Ureter (tissue), 1 donor: Measurements from ENCODE around the gene SOHLH2. TPM values are rescaled to one million over a fixed set of nuclear protein-coding genes. Genes with fewer than 3 reads are reported as not detected.

Source experiments
- DNase-seq: peaks from one replicate; pipeline ENCODE4 v3.0.0-alpha.2; 2020; ENCODE audit warnings: low spot score
- total RNA-seq: library from RNA; stranded (reverse); gene quantifications from one replicate; pipeline ENCODE4 v1.2.4, GENCODE V29; 2023
- donor health status: DM: yes; HTN: yes; CAD: no.

SOHLH2 gene
- total RNA-seq, 1 donor from 2014 or later: 9.7 TPM

GRCh38 chr13:36131931-36132297 is 82.4 kb downstream of the SOHLH2 start:
- no peak for DNase-seq

- DNase-seq: peak; percentile 56
Observed at GRCh38 chr13:36131222-36131930, 83.0 kb downstream of the SOHLH2 start, which contains the start of gene DCLK1. TSS of gene DCLK1 (minus strand) at chr13:36131382.

GRCh38 chr13:36130552-36131221 is 83.7 kb downstream of the SOHLH2 start:
- DNase-seq: no peak

- DNase-seq: no peak
Observed at GRCh38 chr13:36130193-36130551, 84.2 kb downstream of the SOHLH2 start.

GRCh38 chr13:36129539-36129938 is 84.8 kb downstream of the SOHLH2 start:
- no peak for DNase-seq

GRCh38 chr13:36126491-36126890 is 87.9 kb downstream of the SOHLH2 start:
- no peak for DNase-seq

GRCh38 chr13:36125841-36126240 is 88.5 kb downstream of the SOHLH2 start:
- DNase-seq: no peak

- DNase-seq: peak; percentile 57
Observed at GRCh38 chr13:36124236-36124822, 90.0 kb downstream of the SOHLH2 start.

Other genes with a start within 250 kb of the SOHLH2 start
- 13.5 TPM for gene DCLK1, start 83.2 kb downstream of the SOHLH2 start, total RNA-seq
- 17.8 TPM for gene CCDC169, start 83.3 kb upstream of the SOHLH2 start, total RNA-seq
- gene SPART, start 131.8 kb upstream of the SOHLH2 start, total RNA-seq: 89.2 TPM
- gene CCNA1, start 217.9 kb upstream of the SOHLH2 start, total RNA-seq: 1.3 TPM